B cell (primary cell): ENCODE results near the gene SFMBT2. TPM values are rescaled to one million over a fixed set of nuclear protein-coding genes. Genes with fewer than 3 reads are reported as not detected.

Source experiments
- ATAC-seq: fragments of 200-7000 bp; cut with Tn5 transposase; one replicate; pipeline ENCODE4 v1.10.0; 2021; ENCODE audit warnings: low read depth, mild to moderate bottlenecking, moderate number of reproducible peaks, moderate library complexity
- CTCF ChIA-PET: fragments of 350-600 bp; sonication (Branson Sonifier 250); formaldehyde crosslinking; loops from one replicate; lab custom pipeline; 2021; ENCODE audit warnings: antibody characterized with exemption, inconsistent platforms; lab: Charles Lee
- POLR2A ChIA-PET: fragments of 350-600 bp; sonication (Branson Sonifier 250); formaldehyde crosslinking; loops from one replicate; lab custom pipeline; 2021; ENCODE audit warnings: antibody characterized with exemption; lab: Charles Lee
- DNase-seq: peaks from one replicate; pipeline ENCODE4 v3.0.0; 2013
- H2AFZ ChIP-seq: 2 replicates; pipeline ENCODE4 v1.6.1; 2012; ENCODE audit warnings: mild to moderate bottlenecking, low read depth, low read length; ENCODE audit not compliant: insufficient read depth, poor library complexity, severe bottlenecking
- H3K27ac ChIP-seq, 2 donors: 1 replicate in 1 of 2; 2 replicates in 1 of 2; pipeline ENCODE4 v1.5.1; 2012 to 2013; ENCODE audit warnings: low read length in 2 of 2, mild to moderate bottlenecking in 2 of 2, moderate library complexity in 1 of 2
- H3K27me3 ChIP-seq, 4 experiments: fragments of 200-600 bp in 1 of 4; sonication (generic) in 1 of 4; replicated peaks in 1 of 4; 1 replicate in 2 of 4; 2 replicates in 2 of 4; pipeline versions ENCODE4 v1.6.1 to v1.7.0; 2013 to 2016; ENCODE audit warnings: low read length in 3 of 4, mild to moderate bottlenecking in 2 of 4, mixed read lengths in 1 of 4, moderate library complexity in 1 of 4; ENCODE audit not compliant: insufficient read depth in 4 of 4, control insufficient read depth in 3 of 4; ENCODE audit errors: control extremely low read depth in 1 of 4
- H3K36me3 ChIP-seq, 2 experiments: replicated peaks in 1 of 2; 1 replicate in 1 of 2; 2 replicates in 1 of 2; pipeline versions ENCODE4 v1.6.1 to v1.7.1; 2013; ENCODE audit warnings: low read length in 1 of 2; ENCODE audit not compliant: insufficient read depth in 2 of 2, control insufficient read depth in 1 of 2; ENCODE audit errors: control extremely low read depth in 1 of 2, extremely low read depth in 1 of 2
- H3K4me1 ChIP-seq, 2 donors: fragments of 200-600 bp in 1 of 2; sonication (generic) in 1 of 2; 1 replicate in 1 of 2; 2 replicates in 1 of 2; pipeline versions ENCODE4 v1.5.1 to v1.6.1; 2013 to 2017; ENCODE audit warnings: low read length in 2 of 2; ENCODE audit not compliant: control insufficient read depth in 2 of 2, insufficient read depth in 2 of 2
- H3K4me2 ChIP-seq: replicated peaks from 2 replicates; pipeline ENCODE3; 2012; ENCODE audit warnings: mild to moderate bottlenecking, low read depth, low read length; ENCODE audit not compliant: poor library complexity, severe bottlenecking
- H3K4me3 ChIP-seq, 5 experiments: fragments of 200-600 bp in 1 of 5; sonication (generic) in 1 of 5; 1 replicate in 3 of 5; 2 replicates in 2 of 5; pipeline versions ENCODE4 v1.5.1 to v1.7.0; 2011 to 2016; ENCODE audit warnings: low read length in 4 of 5, mild to moderate bottlenecking in 4 of 5, low read depth in 2 of 5, control low read depth in 1 of 5, moderate library complexity in 1 of 5; ENCODE audit not compliant: insufficient read depth in 1 of 5; ENCODE audit errors: control extremely low read depth in 1 of 5, extremely low read depth in 1 of 5
- H3K79me2 ChIP-seq: fragments of 200-600 bp; sonication (generic); one replicate; pipeline ENCODE4 v1.6.0; 2016; ENCODE audit warnings: low read length; ENCODE audit not compliant: control insufficient read depth, insufficient read depth
- H3K9ac ChIP-seq: fragments of 200-600 bp; sonication (generic); 2 replicates; pipeline ENCODE4 v1.6.1; 2017; ENCODE audit warnings: mild to moderate bottlenecking, low read length, moderate library complexity
- H3K9me3 ChIP-seq, 3 donors: one replicate each; pipeline versions ENCODE4 v1.6.1 to v1.7.1; 2013; ENCODE audit warnings: low read length in 2 of 3; ENCODE audit not compliant: control insufficient read depth in 2 of 3, insufficient read depth in 1 of 3; ENCODE audit errors: control extremely low read depth in 1 of 3
- H4K20me1 ChIP-seq: 2 replicates; pipeline ENCODE4 v1.6.0; 2012; ENCODE audit warnings: mild to moderate bottlenecking, low read length; ENCODE audit not compliant: insufficient read depth, control insufficient read depth, poor library complexity, severe bottlenecking
- H3K27ac Mint-ChIP-seq: one replicate; pipeline ENCODE4 v1.8.0; 2021; ENCODE audit warnings: mixed read lengths
- H3K27me3 Mint-ChIP-seq: one replicate; pipeline ENCODE4 v1.8.0; 2021; ENCODE audit warnings: mixed read lengths
- H3K4me1 Mint-ChIP-seq: one replicate; pipeline ENCODE4 v1.8.0; 2021; ENCODE audit warnings: mixed read lengths
- H3K4me3 Mint-ChIP-seq: one replicate; pipeline ENCODE4 v1.8.0; 2021; ENCODE audit warnings: mixed read lengths
- H3K9me3 Mint-ChIP-seq: one replicate; pipeline ENCODE4 v1.8.0; 2022; ENCODE audit warnings: mixed read lengths; ENCODE audit not compliant: insufficient read depth
- CTCF ChIP-seq: fragments of 200-600 bp; IDR thresholded peaks from one replicate; pipeline ENCODE4 v1.8.0; 2022; ENCODE audit warnings: antibody characterized with exemption, mild to moderate bottlenecking
- EZH2 ChIP-seq: IDR thresholded peaks from 2 replicates; pipeline ENCODE4 v1.6.1; 2012; ENCODE audit warnings: borderline replicate concordance, low read depth, mild to moderate bottlenecking, moderate library complexity, low read length; ENCODE audit not compliant: insufficient read depth, poor library complexity, severe bottlenecking
- WGBS: methylation state at CpG from one replicate; pipeline ENCODE4 v1.1.5; 2013; ENCODE audit warnings: missing lambda C conversion rate; ENCODE audit not compliant: insufficient coverage; 5-methylcytosine and 5-hydroxymethylcytosine counted together
- intact Hi-C: fragments of 100-400 bp; cut with micrococcal nuclease; formaldehyde crosslinking; loops from one replicate; pipeline ENCODE4 v1.10.0; 2022
- polyA plus RNA-seq: library from polyadenylated mRNA; depleted of rRNA; stranded (reverse); fragments of >200 nt; gene quantifications from 2 replicates; pipeline ENCODE4 v1.2.3, GENCODE V29; 2012
- total RNA-seq, 2 donors: library from RNA; stranded (reverse); fragments of 120-200 nt in 1 of 2; gene quantifications; 1 replicate in 1 of 2; 2 replicates in 1 of 2; pipeline versions ENCODE4 v1.2.3 to v1.2.4, GENCODE V29; 2013 to 2022

Gene SFMBT2
- total and polyA plus RNA-seq, 2 donors (not counting 1 experiment from before 2014, with no cell fraction given): 2.3 to 24.0 TPM

- peaks cover 9% of the 10 kb centered on the region for H4K20me1 ChIP-seq
- ATAC-seq: no peak
- no peak overlapping the region for H3K9ac ChIP-seq
- H3K27ac ChIP-seq: no peak overlapping the region
- TF ChIP-seq CTCF: no peak
- no peak for TF ChIP-seq EZH2
- H3K9me3 ChIP-seq: no peaks in the 10 kb centered on the region
- intact Hi-C loops: loop anchor here (5.0 kb wide), 2 partner anchors 139 to 419 kb away; no protein-coding TSS in a partner anchor
- ChIA-PET POLR2A (no interaction called here), CTCF (interaction anchor here (0.7 to 1.8 kb wide), 8 partner anchors 147 to 591 kb away, joined by 3 to 11 read pairs (median 4); partner anchors contain the start of gene SFMBT2)
- Mint-ChIP-seq H3K27ac (no peak overlapping the region), H3K4me1 (peaks cover 31% of the 10 kb centered on the region), H3K4me3 (no peak overlapping the region), H3K9me3 (no peaks in the 10 kb centered on the region), H3K27me3 (no peaks in the 10 kb centered on the region)
- peaks cover 5% of the 10 kb centered on the region for H3K79me2 ChIP-seq
- peaks cover 13 to 23% of the 10 kb centered on the region in 2 donors for H3K4me1 ChIP-seq
- 96% methylated on average over 5 of the region's 5 CpGs for WGBS
- H3K4me2 ChIP-seq: no peak overlapping the region
- H2AFZ ChIP-seq: no peak overlapping the region
- H3K27me3 ChIP-seq: no peaks in the 10 kb centered on the region
- H3K4me3 ChIP-seq: no peak overlapping the region
- H3K36me3 ChIP-seq: no peaks in the 10 kb centered on the region
- no peak for DNase-seq
Observed at GRCh38 chr10:7261351-7261750, 149.5 kb downstream of the SFMBT2 start.

GRCh38 chr10:7260912-7261311 lies 149.9 kb downstream of the SFMBT2 start:
- Histone ChIP-seq H3K4me3 (no peak overlapping the region), H4K20me1 (peaks cover 9% of the 10 kb centered on the region), H3K9me3 (no peaks in the 10 kb centered on the region), H3K4me1 (peaks cover 13 to 23% of the 10 kb centered on the region in 2 donors), H3K4me2 (no peak overlapping the region), H2AFZ (no peak overlapping the region), H3K27me3 (no peaks in the 10 kb centered on the region), H3K79me2 (peaks cover 5% of the 10 kb centered on the region), H3K27ac (no peak overlapping the region), H3K9ac (no peak overlapping the region), H3K36me3 (no peaks in the 10 kb centered on the region)
- H3K27me3 Mint-ChIP-seq: no peaks in the 10 kb centered on the region
- ATAC-seq: no peak
- WGBS: 100% methylated on average over 2 of the region's 8 CpGs
- no peak overlapping the region for H3K4me3 Mint-ChIP-seq
- intact Hi-C loops: loop anchor here (1.0 to 5.0 kb wide), 6 partner anchors 45 to 419 kb away; no protein-coding TSS in a partner anchor
- CTCF ChIA-PET: interaction anchor here (0.7 to 1.6 kb wide), 4 partner anchors 148 to 590 kb away, joined by 3 to 11 read pairs (median 7); partner anchors contain the start of gene SFMBT2
- peaks cover 31% of the 10 kb centered on the region for H3K4me1 Mint-ChIP-seq
- H3K9me3 Mint-ChIP-seq: no peaks in the 10 kb centered on the region
- POLR2A ChIA-PET: no interaction called here
- no peak for DNase-seq
- H3K27ac Mint-ChIP-seq: no peak overlapping the region
- no peak for TF ChIP-seq CTCF
